NCI-H1417 treated with DMSO at 0.1 percent for 48 hours (cell line): ENCODE data around the gene AMMECR1L.
"Not testable (repeated sequence)": the region's sequence is repeated elsewhere in the genome, so short reads cannot be mapped to it uniquely, and the experiment has no call there.

Experiments used
- DNase-seq: peaks from one replicate; lab custom pipeline; 2025; lab: John Stamatoyannopoulos, UW

AMMECR1L gene

GRCh38 chr2:127885780-127886592, at the start of gene AMMECR1L:
Gene AMMECR1L, minus strand, starts transcription at chr2:127885956. Its CDS starts 11,722 bp downstream, at chr2:127874234.
- DNase-seq: not testable (repeated sequence)

GRCh38 chr2:127935337-127935736, 49.6 kb upstream of the AMMECR1L start:
- no peak for DNase-seq

GRCh38 chr2:127932199-127932876, 46.6 kb upstream of the AMMECR1L start:
- DNase-seq: no peak

GRCh38 chr2:127929449-127929848, 43.7 kb upstream of the AMMECR1L start:
- no peak for DNase-seq

DNA sequence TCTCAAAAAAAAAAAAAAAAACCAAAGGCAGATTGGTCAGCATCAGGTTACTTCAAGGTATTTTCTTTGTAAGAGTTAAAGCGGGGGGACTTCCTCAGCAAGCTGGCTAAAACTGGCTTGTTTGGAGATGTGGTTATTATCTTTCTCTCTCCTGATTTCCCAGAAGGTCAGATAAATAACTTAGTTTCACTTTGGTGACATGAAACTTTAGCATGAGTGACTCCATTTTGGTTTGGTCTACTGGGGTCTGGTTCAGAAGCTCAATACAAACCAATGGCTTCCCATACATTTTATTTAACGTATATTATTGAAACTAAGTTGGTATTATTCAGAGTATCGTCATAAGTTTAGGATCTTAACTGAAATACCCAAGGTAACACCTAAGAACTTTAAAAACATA, 41.6 kb upstream of the AMMECR1L start:
- DNase-seq: no peak

DNA sequence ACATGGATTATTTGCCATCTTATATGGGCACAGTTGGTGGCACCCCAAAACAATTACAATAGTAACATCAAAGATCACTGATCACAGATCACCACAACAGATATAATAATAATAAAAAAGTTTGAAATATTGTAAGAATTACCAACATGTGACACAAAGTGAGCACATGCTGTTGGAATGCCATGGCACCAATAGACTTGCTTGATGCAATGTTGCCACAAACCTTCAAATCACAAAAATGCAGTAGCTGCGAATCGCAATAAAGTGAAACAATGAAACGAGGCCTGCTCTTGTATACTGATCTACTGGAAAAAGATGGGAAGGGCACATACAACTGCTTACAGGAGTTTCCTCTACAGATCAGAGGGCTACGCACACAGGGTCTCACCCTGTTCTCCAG, 32.2 kb upstream of the AMMECR1L start:
- no peak for DNase-seq

- no peak for DNase-seq
These were observed 28.2 kb upstream of the AMMECR1L start for GRCh38 chr2:127913808-127914457.

- DNase-seq: no peak
These were observed 26.0 kb upstream of the AMMECR1L start for GRCh38 chr2:127911737-127912136.

GRCh38 chr2:127910415-127910814, 24.7 kb upstream of the AMMECR1L start:
- DNase-seq: no peak

- no peak for DNase-seq
These were observed 23.3 kb upstream of the AMMECR1L start for GRCh38 chr2:127909019-127909418.

- DNase-seq: not testable (repeated sequence)
These were observed 22.1 kb upstream of the AMMECR1L start for GRCh38 chr2:127907733-127908400.

GRCh38 chr2:127906206-127906926, 20.6 kb upstream of the AMMECR1L start:
- DNase-seq: no peak

GRCh38 chr2:127901339-127902056, 15.7 kb upstream of the AMMECR1L start:
- DNase-seq: no peak

GRCh38 chr2:127897531-127898211, 11.9 kb upstream of the AMMECR1L start:
- no peak for DNase-seq

- DNase-seq: no peak
These were observed 7.7 kb upstream of the AMMECR1L start for GRCh38 chr2:127893494-127893893.

DNA sequence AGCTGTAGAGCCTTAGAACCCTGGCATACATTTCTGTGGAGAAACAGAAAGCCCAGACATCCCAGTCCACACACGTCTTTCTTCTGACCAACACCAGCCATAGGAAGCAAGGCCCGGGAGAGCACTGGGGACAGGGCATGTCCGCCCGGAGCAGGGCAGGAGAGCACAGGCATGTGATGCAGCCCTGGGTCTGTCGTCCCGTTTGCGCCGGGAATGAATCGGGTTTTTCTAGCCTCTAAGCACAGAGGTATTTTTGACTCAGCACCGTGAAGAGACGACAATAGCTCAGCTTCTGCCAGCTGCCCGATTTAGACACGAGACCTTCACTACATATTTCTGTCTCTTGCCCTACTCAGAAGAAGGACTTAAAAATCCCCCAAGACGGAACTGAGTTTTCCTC, 7.3 kb upstream of the AMMECR1L start:
- DNase-seq: no peak

DNA sequence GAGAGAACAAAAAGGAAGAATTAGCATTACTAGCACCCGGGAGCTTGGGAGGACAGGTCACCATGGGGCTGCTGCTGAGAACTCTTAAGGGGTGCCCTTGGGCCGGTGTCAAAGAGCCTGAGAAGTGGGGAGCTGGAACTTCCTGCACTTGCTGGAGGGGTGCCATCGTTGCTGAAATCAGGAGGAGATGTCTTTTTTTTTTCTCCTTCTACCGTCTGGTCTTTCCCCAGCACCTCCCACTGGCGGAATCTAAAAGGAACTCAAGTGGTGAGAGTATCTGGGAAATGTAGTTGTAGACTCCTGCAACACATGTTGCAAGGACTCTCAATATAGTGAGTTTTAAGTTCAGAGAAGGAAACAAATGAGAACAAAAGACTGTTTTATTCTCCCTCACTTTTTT, 6.1 kb upstream of the AMMECR1L start:
- no peak for DNase-seq

DNA sequence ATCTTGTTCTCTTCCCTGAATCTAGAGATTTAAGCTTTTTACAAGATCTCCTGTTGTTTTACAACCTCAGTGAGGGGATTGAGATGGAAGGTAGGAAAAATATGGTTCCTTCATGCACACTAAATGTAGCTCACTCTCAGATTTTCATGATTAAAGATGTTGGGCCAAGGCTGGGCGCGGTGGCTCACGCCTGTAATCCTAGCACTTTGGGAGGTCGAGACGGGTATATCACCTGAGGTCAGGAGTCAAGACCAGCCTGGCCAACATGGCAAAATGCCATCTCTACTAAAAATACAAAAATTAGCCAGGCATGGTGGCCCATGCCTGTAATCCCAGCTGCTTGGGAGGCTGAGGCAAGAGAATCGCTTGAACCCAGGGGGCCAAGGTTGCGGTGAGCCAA, 5.0 kb upstream of the AMMECR1L start:
- DNase-seq: not testable (repeated sequence)

DNA sequence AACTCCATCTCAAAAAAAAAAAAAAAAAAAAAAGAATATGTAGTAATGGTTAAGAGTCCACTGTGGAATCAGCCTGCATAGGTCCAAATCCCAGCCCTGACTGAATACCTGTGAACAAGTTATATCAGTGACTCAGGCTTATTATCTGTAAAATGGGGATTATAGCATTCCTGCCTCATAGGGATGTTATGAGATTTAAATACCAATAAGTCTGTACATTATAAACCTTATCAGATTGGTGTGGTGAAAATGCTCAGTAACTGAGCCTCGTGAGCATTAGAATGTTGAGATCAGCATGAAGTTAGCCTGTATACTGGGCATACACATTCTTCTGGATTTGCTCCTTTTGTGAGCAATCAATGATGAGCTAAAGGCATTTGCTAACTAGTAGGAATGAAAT, 3.0 kb upstream of the AMMECR1L start:
- DNase-seq: no peak

GRCh38 chr2:127887776-127888130, 2.0 kb upstream of the AMMECR1L start:
- DNase-seq: no peak
